ENCODE measurements around the gene PCYT2.

DNA sequence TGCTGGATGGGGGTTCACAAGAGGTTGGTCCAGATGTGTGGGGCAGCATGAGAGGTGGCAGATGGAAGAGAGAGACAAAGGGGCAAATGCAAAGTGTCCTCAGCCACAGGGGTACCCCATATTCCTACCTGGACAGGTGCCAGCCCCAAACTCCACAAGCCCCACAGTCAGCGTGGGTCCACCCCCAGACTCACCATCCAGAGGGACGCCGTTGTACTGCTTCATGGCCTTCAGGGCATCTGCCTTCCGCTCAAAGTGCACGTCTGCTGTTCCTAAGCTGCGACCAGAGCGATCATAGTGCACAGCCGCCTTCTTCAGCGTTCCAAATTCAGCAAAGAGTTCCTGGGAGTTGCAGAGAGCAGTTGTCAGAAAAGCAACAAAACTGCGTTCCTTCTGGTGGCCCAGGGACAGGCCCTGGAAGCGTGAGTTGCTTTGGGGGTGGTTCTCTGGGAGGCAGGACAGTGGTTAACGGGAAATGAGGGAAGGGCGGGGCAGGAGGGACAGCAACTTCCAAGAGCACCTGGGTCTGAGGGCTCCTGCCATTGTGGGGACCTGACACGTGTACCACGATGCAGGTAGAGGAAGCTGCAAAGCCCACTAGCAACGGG is 22.1 kb downstream of the PCYT2 start:
- TF ChIP-seq, protein P1, sequence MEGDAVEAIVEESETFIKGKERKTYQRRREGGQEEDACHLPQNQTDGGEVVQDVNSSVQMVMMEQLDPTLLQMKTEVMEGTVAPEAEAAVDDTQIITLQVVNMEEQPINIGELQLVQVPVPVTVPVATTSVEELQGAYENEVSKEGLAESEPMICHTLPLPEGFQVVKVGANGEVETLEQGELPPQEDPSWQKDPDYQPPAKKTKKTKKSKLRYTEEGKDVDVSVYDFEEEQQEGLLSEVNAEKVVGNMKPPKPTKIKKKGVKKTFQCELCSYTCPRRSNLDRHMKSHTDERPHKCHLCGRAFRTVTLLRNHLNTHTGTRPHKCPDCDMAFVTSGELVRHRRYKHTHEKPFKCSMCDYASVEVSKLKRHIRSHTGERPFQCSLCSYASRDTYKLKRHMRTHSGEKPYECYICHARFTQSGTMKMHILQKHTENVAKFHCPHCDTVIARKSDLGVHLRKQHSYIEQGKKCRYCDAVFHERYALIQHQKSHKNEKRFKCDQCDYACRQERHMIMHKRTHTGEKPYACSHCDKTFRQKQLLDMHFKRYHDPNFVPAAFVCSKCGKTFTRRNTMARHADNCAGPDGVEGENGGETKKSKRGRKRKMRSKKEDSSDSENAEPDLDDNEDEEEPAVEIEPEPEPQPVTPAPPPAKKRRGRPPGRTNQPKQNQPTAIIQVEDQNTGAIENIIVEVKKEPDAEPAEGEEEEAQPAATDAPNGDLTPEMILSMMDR (IDR thresholded peaks at IDR 0.05): no peak
- TF ChIP-seq EP300 (IDR thresholded peaks at IDR 0.05): no peak
- no peak for TF ChIP-seq POLR2A (IDR thresholded peaks at IDR 0.05)
